ENCODE data around the gene COBL.

- TF ChIP-seq EZH2 (IDR thresholded peaks at IDR 0.05; ENCODE audit: borderline replicate concordance, low read depth, low read length, severe bottlenecking) (no peak), CTCF (IDR thresholded peaks at IDR 0.05; ENCODE audit: extremely low read depth in 1 of 2, insufficient read depth in 1 of 2, low read depth in 1 of 2, low read length in 2 of 2) (no peak), POLR2AphosphoS5 (IDR thresholded peaks at IDR 0.05; ENCODE audit: insufficient read depth, low read depth, low read length) (no peak), POLR2A (IDR thresholded peaks at IDR 0.05; ENCODE audit: low read depth, low read length) (no peak), MAX (IDR thresholded peaks at IDR 0.05; ENCODE audit: insufficient read depth, insufficient read length) (no peak)
Measured at GRCh38 chr7:51019891-51020870, 296.4 kb downstream of the COBL start.
